Body of pancreas (tissue), 4 donors: ENCODE results near the gene IL22RA2.

Source experiments
- CTCF ChIP-seq, 7 experiments: fragments of 450-650 bp in 4 of 7; fragments of 200-600 bp in 3 of 7; sonication (generic) in 3 of 7; IDR thresholded peaks; one replicate each; pipeline ENCODE4 v1.5.1; 2016 to 2019; ENCODE audit warnings: antibody characterized with exemption in 7 of 7
- POLR2A ChIP-seq, 3 donors: fragments of 450-650 bp; IDR thresholded peaks; one replicate each; pipeline ENCODE4 v1.6.1; 2016; ENCODE audit warnings: antibody characterized with exemption in 3 of 3, mild to moderate bottlenecking in 2 of 3

GRCh38 chr6:137208279-137208678 lies 34.8 kb upstream of the IL22RA2 start:
- TF ChIP-seq POLR2A (IDR thresholded peaks at IDR 0.05) (no peak), CTCF (IDR thresholded peaks at IDR 0.05) (no peak)
